Stomach (tissue), 9 donors: Measurements from ENCODE around the gene ACTN4. TPM values are rescaled to one million over a fixed set of nuclear protein-coding genes. Genes with fewer than 3 reads are reported as not detected.

Experiments
- DNase-seq, 2 donors: peaks; one replicate each; pipeline versions ENCODE4 v3.0.0 to v3.0.0-alpha.2; 2013 to 2019
- H3K27ac ChIP-seq, 5 donors: fragments of 200-600 bp in 4 of 5; sonication (generic) in 4 of 5; one replicate each; pipeline ENCODE4 v1.5.1; 2013 to 2019; ENCODE audit warnings: mild to moderate bottlenecking in 1 of 5, moderate library complexity in 1 of 5
- H3K27me3 ChIP-seq, 3 donors: fragments of 200-600 bp; sonication (generic); one replicate each; pipeline ENCODE4 v1.5.1; 2017 to 2019; ENCODE audit warnings: mixed run types in 1 of 3
- H3K36me3 ChIP-seq, 4 donors: fragments of 200-600 bp; sonication (generic); 1 replicate in 3 of 4; 2 replicates in 1 of 4; pipeline ENCODE4 v1.5.1; 2016 to 2019
- H3K4me1 ChIP-seq, 4 donors: fragments of 200-600 bp; sonication (generic); one replicate each; pipeline ENCODE4 v1.5.1; 2016 to 2019
- H3K4me3 ChIP-seq, 4 donors: fragments of 200-600 bp; sonication (generic) in 3 of 4; one replicate each; pipeline ENCODE4 v1.5.1; 2016 to 2019; ENCODE audit warnings: mild to moderate bottlenecking in 1 of 4
- H3K9me3 ChIP-seq, 4 donors: fragments of 200-600 bp; sonication (generic); one replicate each; pipeline ENCODE4 v1.5.1; 2016 to 2019
- EP300 ChIP-seq: sonication (generic); formaldehyde crosslinking; IDR thresholded peaks from one replicate; pipeline ENCODE4 v1.6.1; 2017; ENCODE audit warnings: antibody characterized with exemption
- POLR2A ChIP-seq, 4 donors: fragments of 450-650 bp; IDR thresholded peaks; one replicate each; pipeline ENCODE4 v1.6.1; 2016; ENCODE audit warnings: antibody characterized with exemption in 4 of 4, control low read depth in 2 of 4, mild to moderate bottlenecking in 1 of 4, moderate library complexity in 1 of 4
- POLR2AphosphoS5 ChIP-seq, 3 donors: sonication (generic); formaldehyde crosslinking; IDR thresholded peaks; one replicate each; pipeline ENCODE4 v1.6.1; 2016; ENCODE audit warnings: antibody characterized with exemption in 3 of 3
- WGBS, 5 donors: extraction: QIAGEN DNeasy Blood & Tissue Kit in 3 of 5; methylation state at CpG; one replicate each; pipeline versions ENCODE4 v1.1.5 to v1.1.7; 2013 to 2018; 5-methylcytosine and 5-hydroxymethylcytosine counted together
- intact Hi-C: fragments of 100-400 bp; cut with DNase I; formaldehyde crosslinking; loops from one replicate; pipeline ENCODE4 v1.15.1; 2023; ENCODE audit warnings: low total_unique reads
- polyA plus RNA-seq, 3 donors: library from polyadenylated mRNA; stranded (reverse); fragments of 200-250 nt; gene quantifications; one replicate each; pipeline ENCODE4 v1.2.3, GENCODE V29; 2013
- total RNA-seq, 5 donors: library from RNA; depleted of rRNA; stranded (reverse); fragments of >200 nt; gene quantifications; one replicate each; pipeline versions ENCODE4 v1.1.0 to v1.2.3, GENCODE V29; 2014 to 2016
- TF ChIP-seq, protein P1 (sequence below), 7 experiments: fragments of 450-650 bp in 4 of 7; fragments of 200-600 bp in 3 of 7; sonication (generic) in 3 of 7; IDR thresholded peaks; one replicate each; pipeline ENCODE4 v1.5.1; 2016 to 2019; ENCODE audit warnings: antibody characterized with exemption in 7 of 7, control low read depth in 2 of 7, mild to moderate bottlenecking in 1 of 7
- donor health status: healthy with polysubstance abuse.
- donor health status: Bipolar disorder and iron deficiency.
- donor health status: healthy.

Gene ACTN4
- total and polyA plus RNA-seq, 8 donors: 55.3 to 343 (median 261) TPM

DNA sequence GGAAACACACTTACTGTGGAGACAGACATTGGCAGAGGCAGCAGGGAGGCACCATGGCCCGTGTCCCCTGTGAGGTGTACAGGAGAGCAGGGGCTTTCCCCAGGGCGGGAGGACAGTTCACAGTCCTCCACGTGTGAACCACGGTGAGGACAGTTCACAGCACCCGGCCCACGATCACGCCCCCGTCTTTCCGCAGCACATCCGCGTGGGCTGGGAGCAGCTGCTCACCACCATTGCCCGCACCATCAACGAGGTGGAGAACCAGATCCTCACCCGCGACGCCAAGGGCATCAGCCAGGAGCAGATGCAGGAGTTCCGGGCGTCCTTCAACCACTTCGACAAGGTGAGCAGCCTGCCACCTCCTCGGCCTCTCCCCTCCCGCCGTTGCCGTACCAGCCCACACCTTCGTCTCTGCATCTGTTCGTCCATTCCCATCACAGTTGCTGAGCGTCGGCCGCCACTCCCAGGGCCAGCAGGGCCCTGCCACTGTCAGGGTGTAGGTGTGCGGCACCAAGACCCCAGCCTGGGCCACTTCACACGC lies 79.4 kb downstream of the ACTN4 start:
- Histone ChIP-seq H3K27me3 (no peaks in the 10 kb centered on the region), H3K4me1 (peaks cover 11 to 64% (median 40%) of the 10 kb centered on the region in 4 donors), H3K36me3 (peaks cover 86 to 100% (median 98%) of the 10 kb centered on the region in 4 donors), H3K9me3 (no peaks in the 10 kb centered on the region), H3K4me3 (no peak overlapping the region), H3K27ac (peak overlapping the region in 4 of 5 donors; percentile 29 to 81 (median 39))
- intact Hi-C loops: no loop called here
- 69 to 83% (median 80%) methylated on average over 25 to 30 of the region's 30 CpGs for WGBS, 5 donors
- TF ChIP-seq, protein P1, sequence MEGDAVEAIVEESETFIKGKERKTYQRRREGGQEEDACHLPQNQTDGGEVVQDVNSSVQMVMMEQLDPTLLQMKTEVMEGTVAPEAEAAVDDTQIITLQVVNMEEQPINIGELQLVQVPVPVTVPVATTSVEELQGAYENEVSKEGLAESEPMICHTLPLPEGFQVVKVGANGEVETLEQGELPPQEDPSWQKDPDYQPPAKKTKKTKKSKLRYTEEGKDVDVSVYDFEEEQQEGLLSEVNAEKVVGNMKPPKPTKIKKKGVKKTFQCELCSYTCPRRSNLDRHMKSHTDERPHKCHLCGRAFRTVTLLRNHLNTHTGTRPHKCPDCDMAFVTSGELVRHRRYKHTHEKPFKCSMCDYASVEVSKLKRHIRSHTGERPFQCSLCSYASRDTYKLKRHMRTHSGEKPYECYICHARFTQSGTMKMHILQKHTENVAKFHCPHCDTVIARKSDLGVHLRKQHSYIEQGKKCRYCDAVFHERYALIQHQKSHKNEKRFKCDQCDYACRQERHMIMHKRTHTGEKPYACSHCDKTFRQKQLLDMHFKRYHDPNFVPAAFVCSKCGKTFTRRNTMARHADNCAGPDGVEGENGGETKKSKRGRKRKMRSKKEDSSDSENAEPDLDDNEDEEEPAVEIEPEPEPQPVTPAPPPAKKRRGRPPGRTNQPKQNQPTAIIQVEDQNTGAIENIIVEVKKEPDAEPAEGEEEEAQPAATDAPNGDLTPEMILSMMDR (IDR thresholded peaks at IDR 0.05): no peak
- no peak for TF ChIP-seq POLR2AphosphoS5 (IDR thresholded peaks at IDR 0.05)
- TF ChIP-seq POLR2A (IDR thresholded peaks at IDR 0.05): no peak
- TF ChIP-seq EP300: no peak
- no peak for DNase-seq

DNA sequence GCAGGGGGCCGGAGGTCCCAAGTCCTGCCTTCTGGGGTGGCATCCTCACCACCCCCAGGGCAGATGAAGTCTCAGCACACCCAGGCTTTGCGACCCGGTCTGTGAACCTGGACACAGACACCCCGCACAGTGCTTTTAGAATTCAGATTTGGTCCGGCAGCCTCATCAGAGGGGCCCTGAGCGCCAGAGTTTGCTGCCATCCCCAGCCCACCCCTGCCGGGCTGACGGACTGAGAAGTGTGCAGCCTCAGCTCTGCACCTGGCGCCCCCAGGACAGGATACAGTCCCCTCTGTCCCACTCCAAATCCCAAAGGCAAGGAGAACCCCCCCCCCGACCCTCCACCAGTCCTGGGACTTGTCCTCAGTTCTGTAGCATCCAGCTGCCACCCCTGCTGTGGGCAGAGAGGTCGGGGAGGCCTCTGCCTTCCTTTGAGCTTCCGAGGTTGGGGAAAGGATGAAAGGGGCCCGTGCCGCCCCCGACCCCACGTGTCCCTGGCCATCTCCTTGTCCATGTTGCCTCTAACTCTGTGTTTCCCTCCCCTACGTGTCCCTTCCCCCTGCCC lies 79.9 kb downstream of the ACTN4 start:
- WGBS, 5 donors: 87 to 91% (median 89%) methylated on average over 13 to 17 of the region's 17 CpGs

DNA sequence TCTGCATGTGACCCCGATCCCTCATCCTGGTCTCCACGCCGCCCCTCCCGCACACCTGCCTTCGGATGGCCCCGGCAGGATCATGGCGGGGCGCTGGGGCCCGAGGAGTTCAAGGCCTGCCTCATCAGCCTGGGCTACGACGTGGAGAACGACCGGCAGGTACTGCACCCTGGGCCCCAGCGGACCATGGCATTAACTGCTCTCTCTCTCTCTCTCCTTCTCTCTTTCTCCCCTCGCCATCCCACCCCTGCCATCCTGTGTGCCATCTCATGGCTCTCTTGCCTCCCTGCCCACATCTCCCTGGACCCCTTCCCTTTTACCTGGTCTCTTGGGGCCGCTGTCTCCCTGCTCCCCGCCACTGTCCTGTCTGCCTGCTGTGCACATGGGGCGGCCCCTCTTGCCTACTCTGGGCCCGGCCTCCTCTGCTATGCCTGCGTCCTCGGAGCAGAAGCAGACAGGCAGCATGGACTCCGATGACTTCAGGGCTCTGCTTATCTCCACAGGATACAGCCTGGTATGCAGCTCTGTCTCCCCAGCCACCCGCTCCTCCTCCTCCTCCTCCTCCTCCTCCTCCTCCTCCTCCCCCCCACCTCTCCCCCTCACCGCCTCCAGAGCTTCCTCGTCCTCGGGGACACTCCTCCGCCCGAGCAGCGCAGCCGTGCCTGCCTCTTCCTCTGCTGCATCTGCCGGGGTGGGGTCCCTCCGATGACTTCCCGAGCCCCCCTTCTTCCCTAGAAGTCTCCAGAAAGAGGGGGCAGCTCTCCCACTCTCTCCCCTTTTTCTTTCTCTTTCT lies 80.6 kb downstream of the ACTN4 start:
- H3K9me3 ChIP-seq: no peaks in the 10 kb centered on the region
- peaks cover 74 to 88% (median 87%) of the 10 kb centered on the region in 4 donors for H3K36me3 ChIP-seq
- H3K27ac ChIP-seq: peak overlapping the region; percentile 9 to 93 (median 81)

More for the DNA sequence above, 79.9 kb downstream of the ACTN4 start:
- Histone ChIP-seq H3K27me3 (no peaks in the 10 kb centered on the region), H3K4me3 (no peak overlapping the region), H3K4me1 (peaks cover 16 to 64% (median 40%) of the 10 kb centered on the region in 4 donors), H3K27ac (peak overlapping the region in 3 of 5 donors; percentile 29 to 90 (median 81)), H3K9me3 (no peaks in the 10 kb centered on the region), H3K36me3 (peaks cover 81 to 95% (median 94%) of the 10 kb centered on the region in 4 donors)
- TF ChIP-seq, protein P1 (IDR thresholded peaks at IDR 0.05): no peak
- TF ChIP-seq POLR2AphosphoS5 (IDR thresholded peaks at IDR 0.05): no peak
- no peak for TF ChIP-seq POLR2A (IDR thresholded peaks at IDR 0.05)
- TF ChIP-seq EP300: no peak
- DNase-seq: no peak
- intact Hi-C loops: no loop called here

More for the DNA sequence above, 80.6 kb downstream of the ACTN4 start:
- DNase-seq: no peak
- Histone ChIP-seq H3K4me3 (no peak overlapping the region), H3K4me1 (peaks cover 20 to 64% (median 43%) of the 10 kb centered on the region in 4 donors), H3K27me3 (no peaks in the 10 kb centered on the region)
- WGBS, 5 donors: 72 to 83% (median 75%) methylated on average over 29 to 33 of the region's 33 CpGs
- intact Hi-C loops: no loop called here
- TF ChIP-seq EP300 (no peak), POLR2A (IDR thresholded peaks at IDR 0.05) (no peak), POLR2AphosphoS5 (IDR thresholded peaks at IDR 0.05) (no peak)
- TF ChIP-seq, protein P1 (IDR thresholded peaks at IDR 0.05): no peak
